ENCODE data around the gene PGS1.

Gene PGS1

GRCh38 chr17:78408476-78409050 lies 30.1 kb downstream of the PGS1 start:
- DNase-seq (ENCODE audit: low read depth in 2 of 3, low spot score in 2 of 3): no peak

- no peak for DNase-seq (ENCODE audit: low read depth in 2 of 3, low spot score in 2 of 3)
These were observed 30.9 kb downstream of the PGS1 start for GRCh38 chr17:78409191-78409928.

GRCh38 chr17:78411241-78411857 lies 32.9 kb downstream of the PGS1 start:
- DNase-seq (ENCODE audit: low read depth in 2 of 3, low spot score in 2 of 3): no peak

- peak in 1 of 3 experiments; percentile 38 for DNase-seq (ENCODE audit: low read depth in 2 of 3, low spot score in 2 of 3)
These were observed 34.0 kb downstream of the PGS1 start for GRCh38 chr17:78412403-78412802.

- DNase-seq (ENCODE audit: low read depth in 2 of 3, low spot score in 2 of 3): peak in 1 of 3 experiments; percentile 33
These were observed 36.0 kb downstream of the PGS1 start for GRCh38 chr17:78414178-78415162.

- no peak for DNase-seq (ENCODE audit: low read depth in 2 of 3, low spot score in 2 of 3)
These were observed 37.6 kb downstream of the PGS1 start for GRCh38 chr17:78415821-78416711.

- no peak for DNase-seq (ENCODE audit: low read depth in 2 of 3, low spot score in 2 of 3)
These were observed 38.5 kb downstream of the PGS1 start for GRCh38 chr17:78416791-78417530.

- no peak for DNase-seq (ENCODE audit: low read depth in 2 of 3, low spot score in 2 of 3)
These were observed 39.1 kb downstream of the PGS1 start for GRCh38 chr17:78417531-78417909.

- no peak for DNase-seq (ENCODE audit: low read depth in 2 of 3, low spot score in 2 of 3)
These were observed 40.0 kb downstream of the PGS1 start for GRCh38 chr17:78418326-78419026.

GRCh38 chr17:78419970-78420815 lies 41.7 kb downstream of the PGS1 start:
- no peak for DNase-seq (ENCODE audit: low read depth in 2 of 3, low spot score in 2 of 3)

- DNase-seq (ENCODE audit: low read depth in 2 of 3, low spot score in 2 of 3): no peak
These were observed 42.7 kb downstream of the PGS1 start for GRCh38 chr17:78421084-78421533.

- peak in 2 of 3 experiments; percentile 38 to 55 for DNase-seq (ENCODE audit: low read depth in 2 of 3, low spot score in 2 of 3)
These were observed 43.3 kb downstream of the PGS1 start for GRCh38 chr17:78421534-78422266.

GRCh38 chr17:78422267-78422605 lies 43.8 kb downstream of the PGS1 start:
- no peak for DNase-seq (ENCODE audit: low read depth in 2 of 3, low spot score in 2 of 3)

GRCh38 chr17:78422872-78423588 lies 44.6 kb downstream of the PGS1 start:
- no peak for DNase-seq (ENCODE audit: low read depth in 2 of 3, low spot score in 2 of 3)

GRCh38 chr17:78423961-78424675 lies 45.7 kb downstream of the PGS1 start:
- no peak for DNase-seq (ENCODE audit: low read depth in 2 of 3, low spot score in 2 of 3)

GRCh38 chr17:78425429-78425828 lies 47.0 kb downstream of the PGS1 start:
- DNase-seq (ENCODE audit: low read depth in 2 of 3, low spot score in 2 of 3): no peak

Data from activated CD8-positive, alpha-beta memory T cell treated with anti-CD3 and anti-CD28 coated beads for 48 hours (primary cell).